Activated naive CD8-positive, alpha-beta T cell treated with anti-CD3 and anti-CD28 coated beads, Interleukin-2, amount 10 ng/mL, durations not matched to agents 7 days and 5 days (primary cell): ENCODE data around the gene SDR9C7. TPM values are rescaled to one million over a fixed set of nuclear protein-coding genes. Genes with fewer than 3 reads are reported as not detected.
"Not testable (repeated sequence)": the region's sequence is repeated elsewhere in the genome, so short reads cannot be mapped to it uniquely, and the experiment has no call there.

Experiments
- ATAC-seq: fragments of 150-1000 bp; cut with Tn5 transposase; one replicate; pipeline ENCODE4 v1.10.0; 2021; ENCODE audit warnings: low read depth, moderate library complexity
- POLR2A ChIA-PET: fragments of 350-600 bp; sonication (Branson Sonifier 250); formaldehyde crosslinking; loops from one replicate; lab custom pipeline; 2021; ENCODE audit warnings: antibody characterized with exemption; lab: Charles Lee
- DNase-seq: peaks from one replicate; pipeline ENCODE4 v3.0.0; 2021
- H3K27ac Mint-ChIP-seq: one replicate; pipeline ENCODE4 v1.8.0; 2022; ENCODE audit warnings: mild to moderate bottlenecking, mixed read lengths
- H3K27me3 Mint-ChIP-seq: one replicate; pipeline ENCODE4 v1.8.0; 2022; ENCODE audit warnings: mild to moderate bottlenecking, moderate library complexity, mixed read lengths
- H3K36me3 Mint-ChIP-seq: one replicate; pipeline ENCODE4 v1.8.0; 2021; ENCODE audit warnings: mild to moderate bottlenecking, mixed read lengths
- H3K4me1 Mint-ChIP-seq: one replicate; pipeline ENCODE4 v1.8.0; 2021; ENCODE audit warnings: mixed read lengths
- H3K4me3 Mint-ChIP-seq: one replicate; pipeline ENCODE4 v1.8.0; 2022; ENCODE audit warnings: mild to moderate bottlenecking, moderate library complexity, mixed read lengths
- H3K9me3 Mint-ChIP-seq: one replicate; pipeline ENCODE4 v1.8.0; 2021; ENCODE audit warnings: mixed read lengths
- total RNA-seq, 2 experiments: library from RNA; stranded (reverse); gene quantifications; one replicate each; pipeline ENCODE4 v1.2.3, GENCODE V29; 2021

SDR9C7 gene
- not detected for total RNA-seq

DNA sequence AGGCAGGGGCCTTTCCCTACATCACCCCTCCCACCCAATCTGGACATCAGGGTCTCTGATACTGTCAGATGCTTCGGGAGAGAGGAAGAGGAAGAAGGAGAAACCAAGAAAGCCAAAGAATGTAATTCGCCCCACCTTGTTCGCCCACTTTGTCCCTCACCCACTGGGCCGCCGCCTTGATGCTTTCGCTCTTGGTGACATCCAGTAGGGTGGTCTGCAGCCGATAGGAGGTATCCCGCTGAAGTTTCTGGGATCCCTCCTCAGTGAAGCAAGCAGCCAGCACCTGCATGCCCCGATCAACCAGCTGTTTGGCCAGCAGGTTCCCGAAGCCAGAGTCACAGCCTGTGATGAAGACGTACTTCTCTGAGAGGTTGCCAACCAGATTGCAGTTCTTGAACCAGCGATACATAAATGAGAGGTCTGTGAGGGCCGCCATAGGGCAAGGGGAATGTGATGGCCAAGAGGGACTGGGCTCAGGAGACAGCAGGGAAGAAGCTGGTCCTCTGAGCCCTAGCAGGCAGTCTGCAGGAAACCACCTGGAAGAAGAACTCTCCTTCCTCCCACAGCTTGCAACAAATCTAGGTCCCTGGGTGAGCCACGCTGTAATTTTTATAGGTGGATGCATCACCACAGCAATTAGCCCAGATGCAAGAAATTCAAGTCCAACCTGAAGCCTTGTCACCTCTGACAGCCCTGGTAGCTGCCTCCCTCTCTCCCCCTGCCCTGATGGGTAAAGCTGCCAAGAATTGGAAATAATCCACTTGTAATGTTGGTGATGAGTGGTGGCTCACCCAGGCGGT, at the start of gene SDR9C7:
Gene SDR9C7 (minus strand): TSS at position 583 of the 800 bp plus-strand sequence. CDS start 147 bp downstream, at position 436.
- Mint-ChIP-seq H3K9me3 (no peaks in the 10 kb centered on the region), H3K27ac (no peak within 1 kb of the TSS), H3K36me3 (no peaks in the 10 kb centered on the region), H3K4me3 (no peak within 1 kb of the TSS), H3K27me3 (no peaks in the 10 kb centered on the region), H3K4me1 (peaks cover 1% of the 10 kb centered on the region)
- no peak for ATAC-seq
- POLR2A ChIA-PET: no interaction called here
- DNase-seq: no peak

DNA sequence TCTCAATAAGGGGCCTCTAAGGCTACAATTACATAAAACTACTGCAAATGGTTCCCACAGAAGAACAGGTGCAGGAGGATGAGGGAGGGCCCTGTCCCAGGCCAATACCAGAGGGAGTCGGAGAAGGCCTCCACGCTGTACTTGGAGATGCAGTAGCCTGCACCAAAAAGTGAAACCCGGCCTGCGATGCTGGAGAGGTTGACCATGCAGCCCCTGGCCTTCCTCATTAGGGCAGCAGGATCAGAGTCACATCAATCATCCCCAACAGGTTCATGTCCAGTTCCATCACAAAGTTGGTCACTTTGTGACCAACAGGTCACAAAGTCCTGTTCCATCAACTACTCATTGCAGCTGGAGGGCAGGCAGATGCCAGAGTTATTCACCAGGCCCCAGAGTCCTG, 49.2 kb upstream of the SDR9C7 start:
- H3K27ac Mint-ChIP-seq: no peak overlapping the region

DNA sequence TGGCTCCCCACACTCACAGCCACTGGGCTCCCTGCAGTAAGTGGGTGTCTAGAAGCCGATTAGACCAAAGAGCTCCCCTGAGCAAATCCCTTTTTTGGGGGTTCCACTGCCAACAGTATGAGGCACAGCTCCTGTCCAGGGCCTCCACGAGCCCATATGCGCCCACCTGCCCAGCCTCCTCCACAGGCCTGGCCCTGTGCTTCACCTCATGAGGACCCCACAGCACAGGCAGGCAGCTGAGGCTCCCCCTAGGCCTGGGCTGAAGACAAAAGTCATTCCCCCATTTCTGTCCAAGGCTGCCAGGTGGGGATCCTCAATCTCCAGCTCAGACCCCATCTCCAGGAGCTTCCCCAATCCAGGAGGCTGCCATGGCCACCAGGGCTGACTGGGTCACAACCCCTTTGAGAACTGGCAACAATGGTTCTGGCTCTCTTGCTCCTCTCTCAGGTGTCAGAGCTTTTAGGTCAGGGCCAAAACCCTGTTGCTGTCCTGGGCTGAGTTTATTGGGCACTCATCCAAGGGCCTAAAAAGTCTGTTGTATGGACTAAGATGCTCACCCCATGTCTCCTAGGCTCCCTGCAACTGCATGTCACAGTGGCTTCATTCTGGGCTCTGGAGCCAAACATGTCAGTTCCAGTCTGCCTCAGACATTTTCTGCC, 48.5 kb upstream of the SDR9C7 start:
- H3K9me3 Mint-ChIP-seq, POLR2A ChIA-PET, H3K4me3 Mint-ChIP-seq, H3K4me1 Mint-ChIP-seq, H3K27ac Mint-ChIP-seq, ATAC-seq, H3K27me3 Mint-ChIP-seq, DNase-seq, H3K36me3 Mint-ChIP-seq: not testable (repeated sequence)

More for the DNA sequence above, 49.2 kb upstream of the SDR9C7 start:
- H3K4me3 Mint-ChIP-seq: no peak overlapping the region
- H3K9me3 Mint-ChIP-seq: no peaks in the 10 kb centered on the region
- ATAC-seq: no peak
- peaks cover 4% of the 10 kb centered on the region for H3K4me1 Mint-ChIP-seq
- H3K27me3 Mint-ChIP-seq: no peaks in the 10 kb centered on the region
- POLR2A ChIA-PET: no interaction called here
- no peaks in the 10 kb centered on the region for H3K36me3 Mint-ChIP-seq
- no peak for DNase-seq

DNA sequence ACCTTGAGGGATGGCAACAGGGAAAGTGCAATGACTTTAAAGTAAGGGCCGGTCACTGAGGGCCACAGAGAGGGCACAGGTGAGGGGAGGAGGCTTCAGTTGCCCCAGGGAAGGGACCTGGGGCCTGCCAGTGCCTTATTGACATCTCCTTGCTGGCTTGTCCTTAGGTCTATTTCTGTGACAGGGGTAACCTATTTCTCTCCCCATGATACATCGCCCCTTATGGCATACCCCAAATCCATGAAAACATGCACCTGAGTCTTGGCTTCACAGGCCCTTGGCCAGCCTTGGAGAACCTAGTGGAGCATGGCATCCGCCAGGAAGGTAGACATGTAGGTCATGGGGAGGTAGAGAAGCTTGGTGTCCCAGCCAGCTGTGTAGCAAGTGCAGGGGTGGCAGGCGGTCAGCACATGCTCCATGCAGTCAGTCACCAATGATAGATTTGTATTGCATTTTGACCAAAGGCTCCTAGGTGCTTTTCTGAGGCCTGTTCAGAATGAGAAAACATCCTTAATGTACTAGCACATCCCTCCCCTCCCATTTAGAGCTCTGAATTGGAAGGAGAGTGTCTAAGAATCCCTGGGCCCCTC, 46.8 kb upstream of the SDR9C7 start:
- DNase-seq (no peak), ATAC-seq (no peak)
- H3K36me3 Mint-ChIP-seq: no peaks in the 10 kb centered on the region
- H3K4me1 Mint-ChIP-seq: no peaks in the 10 kb centered on the region
- no peak overlapping the region for H3K27ac Mint-ChIP-seq
- no peak overlapping the region for H3K4me3 Mint-ChIP-seq
- POLR2A ChIA-PET: no interaction called here
- no peaks in the 10 kb centered on the region for H3K27me3 Mint-ChIP-seq
- H3K9me3 Mint-ChIP-seq: no peaks in the 10 kb centered on the region

DNA sequence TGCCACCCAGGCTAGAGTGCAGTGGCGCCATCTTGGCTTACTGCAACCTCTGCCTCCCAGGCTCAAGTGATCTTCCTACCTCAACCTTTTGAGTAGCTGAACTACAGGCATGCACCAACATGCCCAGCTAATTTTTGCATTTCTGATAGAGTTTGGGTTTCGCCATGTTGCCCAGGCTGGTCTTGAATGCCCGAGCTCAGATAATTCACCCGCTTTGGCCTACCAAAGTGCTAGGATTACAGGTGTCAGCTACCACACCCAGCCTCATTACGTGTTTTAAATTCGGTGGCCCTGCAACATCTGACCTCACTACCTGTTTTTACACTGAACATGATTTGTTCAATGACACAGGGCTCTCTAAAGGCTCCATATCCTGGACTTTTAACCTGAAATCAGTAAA, 46.1 kb upstream of the SDR9C7 start:
- DNase-seq (no peak), ATAC-seq (no peak)
- H3K9me3 Mint-ChIP-seq: no peaks in the 10 kb centered on the region
- POLR2A ChIA-PET: no interaction called here
- no peaks in the 10 kb centered on the region for H3K36me3 Mint-ChIP-seq
- no peaks in the 10 kb centered on the region for H3K4me1 Mint-ChIP-seq
- H3K27ac Mint-ChIP-seq: no peak overlapping the region
- H3K4me3 Mint-ChIP-seq: no peak overlapping the region
- peaks cover under 1% of the 10 kb centered on the region for H3K27me3 Mint-ChIP-seq

DNA sequence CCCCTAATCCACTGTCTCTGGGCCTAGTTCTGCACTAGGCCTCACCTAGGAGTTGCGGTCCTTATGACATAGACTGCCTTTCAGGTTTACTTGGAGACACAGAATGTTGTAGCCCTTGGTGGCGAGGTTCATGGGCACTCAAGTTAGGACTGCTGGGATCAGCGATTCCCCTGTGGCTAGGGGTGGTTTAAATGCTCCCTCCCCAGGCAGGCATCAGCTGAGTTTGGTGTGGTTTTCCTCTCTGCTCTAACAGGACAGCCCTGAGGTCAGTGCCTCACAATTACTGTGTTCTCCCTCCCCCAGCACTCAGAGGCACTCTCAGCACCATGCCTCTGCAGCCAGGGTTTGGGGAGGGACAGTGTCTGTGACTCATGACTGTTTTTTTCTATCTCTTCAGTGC, 45.4 kb upstream of the SDR9C7 start:
- H3K4me1 Mint-ChIP-seq: no peaks in the 10 kb centered on the region
- no peak for ATAC-seq
- POLR2A ChIA-PET: no interaction called here
- H3K9me3 Mint-ChIP-seq: no peaks in the 10 kb centered on the region
- no peaks in the 10 kb centered on the region for H3K36me3 Mint-ChIP-seq
- no peak overlapping the region for H3K27ac Mint-ChIP-seq
- DNase-seq: no peak
- H3K27me3 Mint-ChIP-seq: peaks cover 2% of the 10 kb centered on the region
- no peak overlapping the region for H3K4me3 Mint-ChIP-seq

DNA sequence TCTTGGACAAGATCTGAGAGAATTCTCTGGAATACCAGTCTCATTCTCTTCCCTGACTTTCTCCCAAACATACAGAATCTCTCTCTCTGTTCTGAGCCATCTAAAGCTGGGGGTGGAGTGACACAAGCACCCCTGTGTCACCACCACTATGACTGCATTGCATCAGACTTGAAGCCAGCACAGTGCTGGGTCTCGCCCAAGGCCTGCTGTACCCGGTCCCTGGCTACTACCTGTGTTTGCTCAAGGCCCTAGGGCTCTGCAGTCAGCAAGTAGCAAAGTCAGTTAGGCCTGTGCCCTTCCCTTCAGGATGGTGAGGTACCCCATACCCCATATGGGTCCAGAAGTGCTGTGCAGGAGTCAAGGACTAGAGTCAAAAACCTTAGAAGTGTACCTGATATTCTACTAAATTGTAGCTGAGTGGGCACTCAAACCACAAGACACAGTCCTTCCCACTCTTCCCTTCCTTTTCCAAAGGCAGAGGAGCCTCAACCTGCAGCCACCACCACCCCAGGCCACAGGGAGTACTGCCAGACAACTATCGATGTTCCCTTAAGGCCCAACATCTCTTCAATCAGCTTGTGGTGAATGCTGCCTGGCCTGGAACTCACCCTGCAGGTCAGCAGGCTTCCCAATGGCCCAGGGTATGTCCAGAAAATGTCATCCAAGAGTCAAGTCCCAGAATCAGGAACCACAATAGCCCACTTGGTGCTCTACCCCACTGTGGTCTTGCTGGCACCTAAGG, 44.4 kb upstream of the SDR9C7 start:
- Mint-ChIP-seq H3K27me3 (peaks cover 2% of the 10 kb centered on the region), H3K27ac (no peak overlapping the region), H3K36me3 (no peaks in the 10 kb centered on the region), H3K4me1 (no peaks in the 10 kb centered on the region), H3K9me3 (no peaks in the 10 kb centered on the region), H3K4me3 (no peak overlapping the region)
- POLR2A ChIA-PET: no interaction called here
- ATAC-seq: no peak
- no peak for DNase-seq

DNA sequence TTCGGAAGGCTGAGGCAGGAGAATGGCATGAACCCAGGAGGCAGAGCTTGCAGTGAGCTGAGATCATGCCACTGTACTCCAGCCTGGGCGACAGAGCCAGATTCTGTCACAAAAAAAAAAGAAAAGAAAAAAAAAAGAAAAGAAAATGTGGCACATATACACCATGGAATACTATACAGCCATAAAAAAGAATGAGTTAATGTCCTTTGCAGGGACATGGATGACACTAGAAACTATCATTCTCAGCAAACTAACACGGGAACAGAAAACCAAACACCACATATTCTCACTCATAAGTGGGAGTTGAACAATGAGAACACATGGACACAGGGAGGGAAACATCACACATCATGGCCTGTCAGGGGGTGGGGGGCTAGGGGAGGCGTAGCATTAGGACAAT, 43.2 kb upstream of the SDR9C7 start:
- ATAC-seq, H3K4me1 Mint-ChIP-seq, POLR2A ChIA-PET, H3K36me3 Mint-ChIP-seq, DNase-seq, H3K27me3 Mint-ChIP-seq, H3K27ac Mint-ChIP-seq, H3K9me3 Mint-ChIP-seq, H3K4me3 Mint-ChIP-seq: not testable (repeated sequence)

DNA sequence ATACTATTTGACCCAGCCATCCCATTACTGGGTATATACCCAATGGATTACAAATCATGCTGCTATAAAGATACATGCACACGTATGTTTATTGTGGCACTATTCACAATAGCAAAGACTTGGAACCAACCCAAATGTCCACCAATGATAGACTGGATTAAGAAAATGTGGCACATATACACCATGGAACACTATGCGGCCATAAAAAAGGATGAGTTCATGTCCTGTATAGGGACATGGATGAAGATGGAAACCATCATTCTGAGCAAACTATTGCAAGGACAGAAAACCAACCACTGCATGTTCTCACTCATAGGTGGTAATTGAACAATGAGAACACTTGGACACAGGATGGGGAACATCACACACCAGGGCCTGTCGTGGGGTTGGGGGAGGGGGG, 40.0 kb upstream of the SDR9C7 start:
- H3K36me3 Mint-ChIP-seq, POLR2A ChIA-PET, ATAC-seq, DNase-seq, H3K4me1 Mint-ChIP-seq, H3K27ac Mint-ChIP-seq, H3K9me3 Mint-ChIP-seq, H3K4me3 Mint-ChIP-seq: not testable (repeated sequence)
- H3K27me3 Mint-ChIP-seq: peaks cover 17% of the 10 kb centered on the region

DNA sequence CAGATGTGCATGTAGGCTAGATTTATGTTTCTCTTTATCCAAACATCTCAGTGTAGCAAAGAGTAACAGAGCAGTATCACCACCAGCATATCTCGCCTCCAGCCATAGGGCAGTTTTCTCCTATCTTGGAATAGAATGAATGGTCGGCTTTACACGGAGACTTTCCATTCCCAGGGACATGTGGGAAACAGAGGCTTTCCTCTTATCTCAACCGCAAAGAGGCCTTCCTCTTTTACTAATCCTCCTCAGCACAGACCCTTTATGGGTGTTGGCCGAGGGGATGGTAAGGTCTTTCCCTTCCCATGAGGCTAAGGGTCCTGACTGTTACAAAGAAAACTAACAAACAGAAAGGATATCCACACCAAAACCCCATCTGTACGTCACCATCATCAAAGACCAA, 34.7 kb upstream of the SDR9C7 start:
- DNase-seq, H3K36me3 Mint-ChIP-seq, H3K4me3 Mint-ChIP-seq, H3K4me1 Mint-ChIP-seq, POLR2A ChIA-PET, H3K9me3 Mint-ChIP-seq, H3K27ac Mint-ChIP-seq, ATAC-seq: not testable (repeated sequence)
- peaks cover 15% of the 10 kb centered on the region for H3K27me3 Mint-ChIP-seq

DNA sequence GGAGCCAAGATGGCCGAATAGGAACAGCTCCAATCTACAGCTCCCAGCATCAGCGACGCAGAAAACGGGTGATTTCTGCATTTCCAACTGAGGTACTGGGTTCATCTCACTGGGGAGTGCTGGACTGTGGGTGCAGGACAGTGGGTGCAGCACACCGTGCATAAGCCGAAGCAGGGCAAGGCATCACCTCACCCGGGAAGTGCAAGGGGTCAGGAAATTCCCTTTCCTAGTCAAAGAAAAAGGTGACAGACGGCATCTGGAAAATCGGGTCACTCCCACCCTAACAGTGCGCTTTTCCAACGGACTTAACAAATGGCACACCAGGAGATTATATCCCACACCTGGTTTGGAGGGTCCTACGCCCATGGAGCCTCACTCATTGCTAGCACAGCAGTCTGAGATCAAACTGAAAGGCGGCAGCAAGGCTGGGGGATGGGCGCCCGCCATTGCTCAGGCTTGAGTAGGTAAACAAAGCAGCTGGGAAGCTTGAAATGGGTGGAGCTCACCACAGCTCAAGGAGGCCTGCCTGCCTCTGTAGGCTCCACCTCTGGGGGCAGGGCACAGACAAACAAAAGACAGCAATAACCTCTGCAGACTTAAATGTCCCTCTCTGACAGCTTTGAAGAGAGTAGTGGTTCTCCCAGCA, 31.9 kb upstream of the SDR9C7 start:
- H3K27ac Mint-ChIP-seq, H3K4me3 Mint-ChIP-seq, DNase-seq, POLR2A ChIA-PET, H3K9me3 Mint-ChIP-seq, ATAC-seq, H3K27me3 Mint-ChIP-seq, H3K36me3 Mint-ChIP-seq, H3K4me1 Mint-ChIP-seq: not testable (repeated sequence)

DNA sequence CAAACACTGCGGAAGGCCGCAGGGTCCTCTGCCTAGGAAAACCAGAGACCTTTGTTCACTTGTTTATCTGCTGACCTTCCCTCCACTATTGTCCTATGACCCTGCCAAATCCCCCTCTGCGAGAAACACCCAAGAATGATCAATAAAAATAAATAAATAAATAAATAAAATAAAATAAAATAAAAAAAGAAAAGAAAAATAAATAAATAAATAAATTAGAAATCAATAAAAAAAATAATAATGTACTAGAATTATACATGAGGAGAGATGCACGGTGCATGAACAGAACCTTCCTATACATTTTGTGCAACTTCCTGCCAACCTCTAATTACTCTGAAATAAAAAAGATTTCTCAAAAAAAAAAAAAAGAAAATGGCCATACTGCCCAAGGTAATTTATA, 30.9 kb upstream of the SDR9C7 start:
- H3K27ac Mint-ChIP-seq, H3K4me1 Mint-ChIP-seq, H3K36me3 Mint-ChIP-seq, H3K4me3 Mint-ChIP-seq, H3K9me3 Mint-ChIP-seq, DNase-seq, H3K27me3 Mint-ChIP-seq, POLR2A ChIA-PET, ATAC-seq: not testable (repeated sequence)

DNA sequence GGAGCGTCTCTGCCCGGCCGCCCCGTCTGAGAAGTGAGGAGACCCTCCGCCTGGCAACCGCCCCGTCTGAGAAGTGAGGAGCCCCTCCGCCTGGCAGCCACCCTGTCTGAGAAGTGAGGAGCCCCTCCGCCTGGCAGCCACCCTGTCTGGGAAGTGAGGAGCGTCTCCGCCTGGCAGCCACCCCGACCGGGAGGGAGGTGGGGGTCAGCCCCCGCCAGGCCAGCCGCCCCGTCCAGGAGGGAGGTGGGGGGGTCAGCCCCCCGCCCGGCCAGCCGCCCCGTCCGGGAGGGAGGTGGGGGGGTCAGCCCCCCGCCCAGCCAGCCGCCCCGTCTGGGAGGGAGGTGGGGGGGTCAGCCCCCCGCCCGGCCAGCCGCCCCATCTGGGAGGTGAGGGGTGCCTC, 29.3 kb upstream of the SDR9C7 start:
- H3K36me3 Mint-ChIP-seq, H3K4me3 Mint-ChIP-seq, H3K27ac Mint-ChIP-seq, DNase-seq, ATAC-seq, H3K27me3 Mint-ChIP-seq, H3K4me1 Mint-ChIP-seq, POLR2A ChIA-PET: not testable (repeated sequence)
- H3K9me3 Mint-ChIP-seq: peaks cover 11% of the 10 kb centered on the region
